ENCODE data around the gene DCP2.

DNA sequence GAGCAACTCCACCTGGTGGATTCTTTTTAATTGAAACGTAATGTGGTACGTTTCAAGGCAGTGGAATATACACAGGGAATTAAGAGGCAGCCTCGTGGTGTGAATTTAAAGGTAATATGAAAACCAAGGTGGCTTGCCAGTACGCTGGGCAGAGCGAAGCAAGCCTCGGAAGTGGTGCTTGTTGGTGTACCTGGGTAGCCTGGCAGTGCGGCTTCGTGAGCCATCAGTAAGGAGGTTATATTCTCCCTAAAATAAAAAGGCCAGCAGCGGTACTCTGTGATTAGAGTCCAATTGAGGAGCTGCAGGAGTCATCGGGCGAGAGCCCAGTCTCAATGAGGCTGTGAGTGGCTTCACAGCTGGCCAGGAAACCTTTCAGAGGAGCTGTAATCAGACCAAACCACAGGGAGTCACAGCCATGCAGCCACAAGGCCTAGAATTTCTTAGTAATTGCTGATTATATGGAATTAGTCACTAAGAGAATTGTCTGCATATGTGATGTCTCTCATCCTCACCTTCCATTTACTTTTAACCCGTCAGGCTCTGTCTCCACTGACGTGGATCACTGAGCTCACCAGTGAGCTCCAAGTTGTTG, 57.7 kb downstream of the DCP2 start:
- TF ChIP-seq, protein P1, sequence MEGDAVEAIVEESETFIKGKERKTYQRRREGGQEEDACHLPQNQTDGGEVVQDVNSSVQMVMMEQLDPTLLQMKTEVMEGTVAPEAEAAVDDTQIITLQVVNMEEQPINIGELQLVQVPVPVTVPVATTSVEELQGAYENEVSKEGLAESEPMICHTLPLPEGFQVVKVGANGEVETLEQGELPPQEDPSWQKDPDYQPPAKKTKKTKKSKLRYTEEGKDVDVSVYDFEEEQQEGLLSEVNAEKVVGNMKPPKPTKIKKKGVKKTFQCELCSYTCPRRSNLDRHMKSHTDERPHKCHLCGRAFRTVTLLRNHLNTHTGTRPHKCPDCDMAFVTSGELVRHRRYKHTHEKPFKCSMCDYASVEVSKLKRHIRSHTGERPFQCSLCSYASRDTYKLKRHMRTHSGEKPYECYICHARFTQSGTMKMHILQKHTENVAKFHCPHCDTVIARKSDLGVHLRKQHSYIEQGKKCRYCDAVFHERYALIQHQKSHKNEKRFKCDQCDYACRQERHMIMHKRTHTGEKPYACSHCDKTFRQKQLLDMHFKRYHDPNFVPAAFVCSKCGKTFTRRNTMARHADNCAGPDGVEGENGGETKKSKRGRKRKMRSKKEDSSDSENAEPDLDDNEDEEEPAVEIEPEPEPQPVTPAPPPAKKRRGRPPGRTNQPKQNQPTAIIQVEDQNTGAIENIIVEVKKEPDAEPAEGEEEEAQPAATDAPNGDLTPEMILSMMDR (IDR thresholded peaks at IDR 0.05), result no peak
- no peak for TF ChIP-seq POLR2A (IDR thresholded peaks at IDR 0.05)

Measured in vagina (tissue), 2 donors.